GM12872 (cell line): ENCODE measurements around the gene NASP.

Source experiments
- TF ChIP-seq, protein P1 (sequence below): IDR thresholded peaks from 3 replicates; pipeline ENCODE4 v1.5.1; 2011; ENCODE audit warnings: low read depth, mild to moderate bottlenecking, low read length, moderate library complexity; ENCODE audit not compliant: insufficient read depth

Gene NASP

DNA sequence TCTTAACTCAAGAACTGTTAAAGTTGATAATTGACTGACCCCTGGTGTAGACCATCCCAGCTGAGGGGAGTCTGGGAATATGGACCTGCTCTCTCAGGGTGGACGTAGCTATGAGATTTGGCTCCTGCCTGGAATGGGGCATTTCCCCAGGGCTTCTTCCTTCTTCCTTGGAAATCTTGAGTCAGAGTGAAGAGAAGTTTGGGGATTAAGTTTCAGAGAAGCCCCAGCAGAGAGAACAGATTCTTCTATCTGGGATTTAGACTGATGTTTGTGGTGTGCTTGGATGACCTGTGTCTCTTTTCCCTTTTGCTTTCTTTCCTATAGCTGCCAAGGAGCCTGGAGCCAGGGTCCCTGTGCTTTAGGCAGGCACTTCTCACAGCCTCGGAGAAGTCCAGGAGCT is 20.0 kb upstream of the NASP start:
- TF ChIP-seq, protein P1, sequence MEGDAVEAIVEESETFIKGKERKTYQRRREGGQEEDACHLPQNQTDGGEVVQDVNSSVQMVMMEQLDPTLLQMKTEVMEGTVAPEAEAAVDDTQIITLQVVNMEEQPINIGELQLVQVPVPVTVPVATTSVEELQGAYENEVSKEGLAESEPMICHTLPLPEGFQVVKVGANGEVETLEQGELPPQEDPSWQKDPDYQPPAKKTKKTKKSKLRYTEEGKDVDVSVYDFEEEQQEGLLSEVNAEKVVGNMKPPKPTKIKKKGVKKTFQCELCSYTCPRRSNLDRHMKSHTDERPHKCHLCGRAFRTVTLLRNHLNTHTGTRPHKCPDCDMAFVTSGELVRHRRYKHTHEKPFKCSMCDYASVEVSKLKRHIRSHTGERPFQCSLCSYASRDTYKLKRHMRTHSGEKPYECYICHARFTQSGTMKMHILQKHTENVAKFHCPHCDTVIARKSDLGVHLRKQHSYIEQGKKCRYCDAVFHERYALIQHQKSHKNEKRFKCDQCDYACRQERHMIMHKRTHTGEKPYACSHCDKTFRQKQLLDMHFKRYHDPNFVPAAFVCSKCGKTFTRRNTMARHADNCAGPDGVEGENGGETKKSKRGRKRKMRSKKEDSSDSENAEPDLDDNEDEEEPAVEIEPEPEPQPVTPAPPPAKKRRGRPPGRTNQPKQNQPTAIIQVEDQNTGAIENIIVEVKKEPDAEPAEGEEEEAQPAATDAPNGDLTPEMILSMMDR = no peak

DNA sequence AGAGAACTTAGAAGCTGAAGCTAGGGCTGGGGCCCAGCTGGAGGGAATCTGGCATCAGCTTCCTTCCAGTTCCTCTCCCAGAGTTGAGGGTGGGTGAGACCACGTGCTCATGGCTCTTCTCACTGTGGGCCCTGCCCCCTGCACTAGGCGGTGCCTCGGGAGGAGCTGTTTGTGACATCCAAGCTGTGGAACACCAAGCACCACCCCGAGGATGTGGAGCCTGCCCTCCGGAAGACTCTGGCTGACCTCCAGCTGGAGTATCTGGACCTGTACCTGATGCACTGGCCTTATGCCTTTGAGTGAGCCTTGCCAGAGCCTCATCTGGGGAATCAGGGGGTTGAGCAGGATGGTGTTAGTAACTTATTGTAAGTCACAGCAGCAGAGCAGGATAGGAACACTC is 17.1 kb upstream of the NASP start:
- TF ChIP-seq, protein P1 = no peak

DNA sequence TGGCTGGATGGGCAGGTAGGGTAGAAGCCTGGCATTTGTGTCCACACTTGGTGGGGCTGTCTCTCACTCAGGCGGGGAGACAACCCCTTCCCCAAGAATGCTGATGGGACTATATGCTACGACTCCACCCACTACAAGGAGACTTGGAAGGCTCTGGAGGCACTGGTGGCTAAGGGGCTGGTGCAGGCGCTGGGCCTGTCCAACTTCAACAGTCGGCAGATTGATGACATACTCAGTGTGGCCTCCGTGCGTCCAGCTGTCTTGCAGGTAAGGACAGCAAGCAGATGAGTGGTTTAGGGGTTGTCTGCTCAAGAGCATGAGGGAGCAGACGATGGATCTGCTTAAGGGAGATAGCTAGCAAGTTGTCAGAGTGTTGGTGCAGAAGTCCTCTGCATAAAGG is 15.9 kb upstream of the NASP start:
- TF ChIP-seq, protein P1 = no peak

DNA sequence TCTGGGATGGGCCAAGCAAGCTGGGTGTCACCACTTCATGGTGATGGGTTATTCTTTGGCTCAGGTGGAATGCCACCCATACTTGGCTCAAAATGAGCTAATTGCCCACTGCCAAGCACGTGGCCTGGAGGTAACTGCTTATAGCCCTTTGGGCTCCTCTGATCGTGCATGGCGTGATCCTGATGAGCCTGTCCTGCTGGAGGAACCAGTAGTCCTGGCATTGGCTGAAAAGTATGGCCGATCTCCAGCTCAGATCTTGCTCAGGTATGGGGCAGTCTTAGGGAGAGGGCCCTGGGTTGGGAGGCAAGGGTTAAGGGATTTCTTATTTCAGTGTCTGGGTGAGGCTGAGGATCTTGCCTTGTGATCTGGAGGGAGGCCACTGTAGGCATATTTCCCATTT is 15.4 kb upstream of the NASP start:
- TF ChIP-seq, protein P1 = no peak

DNA sequence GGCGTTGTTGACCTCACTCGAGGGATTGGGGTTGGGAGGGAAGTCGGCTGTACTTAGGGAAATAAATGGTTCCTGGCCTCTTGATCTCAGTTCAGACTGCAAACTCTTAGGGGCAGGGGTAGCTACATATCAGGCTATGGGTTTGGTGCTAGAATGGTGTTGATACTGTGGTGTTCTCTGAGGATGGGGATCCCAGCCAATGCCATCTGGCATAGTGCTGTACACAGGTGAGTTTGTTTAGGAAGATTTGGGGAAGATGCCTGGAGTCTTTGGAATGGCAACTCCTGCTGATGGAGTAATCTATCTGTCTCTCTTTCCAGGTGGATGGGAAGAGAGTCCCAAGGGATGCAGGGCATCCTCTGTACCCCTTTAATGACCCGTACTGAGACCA is 14.3 kb upstream of the NASP start:
- TF ChIP-seq, protein P1 = no peak

DNA sequence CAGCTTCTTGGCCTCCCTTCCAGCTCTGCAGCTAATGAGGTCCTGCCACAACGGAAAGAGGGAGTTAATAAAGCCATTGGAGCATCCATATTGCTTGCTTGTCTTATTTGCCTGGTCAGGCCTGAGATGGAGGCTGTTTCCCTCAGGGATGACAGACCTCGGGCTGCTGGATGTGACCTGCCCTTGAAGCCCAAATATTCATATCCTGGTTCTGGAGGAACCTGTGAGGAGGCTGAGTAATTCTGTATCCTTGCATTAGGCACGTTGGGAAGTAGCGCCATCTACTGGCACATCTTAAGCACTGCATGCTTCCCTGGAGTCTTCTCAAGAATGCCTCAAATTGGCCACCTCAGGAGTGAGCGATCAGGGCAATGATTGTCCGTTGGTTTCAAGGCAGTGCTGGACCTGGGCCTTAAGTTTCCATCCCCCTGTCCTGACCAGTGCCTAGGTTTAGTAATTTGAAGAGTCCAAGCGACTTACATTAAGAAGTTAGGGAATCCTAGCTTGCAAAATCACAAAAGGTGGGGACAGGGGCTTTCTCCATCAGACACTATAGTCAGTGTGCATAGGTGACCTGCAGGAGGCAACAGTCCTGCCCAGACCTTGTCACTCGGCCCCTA is 13.8 kb upstream of the NASP start:
- TF ChIP-seq, protein P1 = peak; percentile 99

DNA sequence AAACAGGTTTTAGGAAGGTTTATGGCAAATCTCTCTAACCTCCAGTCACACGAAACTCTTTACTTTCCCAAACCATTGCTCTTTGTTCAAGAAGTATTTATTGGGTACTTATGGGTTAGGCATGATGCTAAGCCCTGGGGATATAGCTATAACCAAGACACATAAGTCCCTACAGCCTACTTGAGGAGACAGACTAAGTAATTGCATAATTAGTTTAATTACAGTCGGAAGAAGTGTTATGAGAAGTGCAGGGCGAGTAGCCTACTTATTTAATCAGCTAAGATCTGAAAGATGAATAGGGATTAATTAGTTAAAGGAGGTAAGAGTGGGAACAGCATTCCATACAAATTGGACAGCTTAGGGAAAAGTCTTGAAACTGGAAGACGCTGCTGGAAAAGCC is 13.2 kb upstream of the NASP start:
- TF ChIP-seq, protein P1 = no peak
